Inflammatory macrophage treated with lipopolysaccharide for 1 hour (primary cell): Measurements from ENCODE around the gene CCDC80.
"Not testable (repeated sequence)": the region's sequence is repeated elsewhere in the genome, so short reads cannot be mapped to it uniquely, and the experiment has no call there.

Experiments used
- DNase-seq, 2 donors: peaks; one replicate each; pipeline ENCODE4 v3.0.0-alpha.2; 2020 to 2022

CCDC80 gene, protein sequence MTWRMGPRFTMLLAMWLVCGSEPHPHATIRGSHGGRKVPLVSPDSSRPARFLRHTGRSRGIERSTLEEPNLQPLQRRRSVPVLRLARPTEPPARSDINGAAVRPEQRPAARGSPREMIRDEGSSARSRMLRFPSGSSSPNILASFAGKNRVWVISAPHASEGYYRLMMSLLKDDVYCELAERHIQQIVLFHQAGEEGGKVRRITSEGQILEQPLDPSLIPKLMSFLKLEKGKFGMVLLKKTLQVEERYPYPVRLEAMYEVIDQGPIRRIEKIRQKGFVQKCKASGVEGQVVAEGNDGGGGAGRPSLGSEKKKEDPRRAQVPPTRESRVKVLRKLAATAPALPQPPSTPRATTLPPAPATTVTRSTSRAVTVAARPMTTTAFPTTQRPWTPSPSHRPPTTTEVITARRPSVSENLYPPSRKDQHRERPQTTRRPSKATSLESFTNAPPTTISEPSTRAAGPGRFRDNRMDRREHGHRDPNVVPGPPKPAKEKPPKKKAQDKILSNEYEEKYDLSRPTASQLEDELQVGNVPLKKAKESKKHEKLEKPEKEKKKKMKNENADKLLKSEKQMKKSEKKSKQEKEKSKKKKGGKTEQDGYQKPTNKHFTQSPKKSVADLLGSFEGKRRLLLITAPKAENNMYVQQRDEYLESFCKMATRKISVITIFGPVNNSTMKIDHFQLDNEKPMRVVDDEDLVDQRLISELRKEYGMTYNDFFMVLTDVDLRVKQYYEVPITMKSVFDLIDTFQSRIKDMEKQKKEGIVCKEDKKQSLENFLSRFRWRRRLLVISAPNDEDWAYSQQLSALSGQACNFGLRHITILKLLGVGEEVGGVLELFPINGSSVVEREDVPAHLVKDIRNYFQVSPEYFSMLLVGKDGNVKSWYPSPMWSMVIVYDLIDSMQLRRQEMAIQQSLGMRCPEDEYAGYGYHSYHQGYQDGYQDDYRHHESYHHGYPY

DNA sequence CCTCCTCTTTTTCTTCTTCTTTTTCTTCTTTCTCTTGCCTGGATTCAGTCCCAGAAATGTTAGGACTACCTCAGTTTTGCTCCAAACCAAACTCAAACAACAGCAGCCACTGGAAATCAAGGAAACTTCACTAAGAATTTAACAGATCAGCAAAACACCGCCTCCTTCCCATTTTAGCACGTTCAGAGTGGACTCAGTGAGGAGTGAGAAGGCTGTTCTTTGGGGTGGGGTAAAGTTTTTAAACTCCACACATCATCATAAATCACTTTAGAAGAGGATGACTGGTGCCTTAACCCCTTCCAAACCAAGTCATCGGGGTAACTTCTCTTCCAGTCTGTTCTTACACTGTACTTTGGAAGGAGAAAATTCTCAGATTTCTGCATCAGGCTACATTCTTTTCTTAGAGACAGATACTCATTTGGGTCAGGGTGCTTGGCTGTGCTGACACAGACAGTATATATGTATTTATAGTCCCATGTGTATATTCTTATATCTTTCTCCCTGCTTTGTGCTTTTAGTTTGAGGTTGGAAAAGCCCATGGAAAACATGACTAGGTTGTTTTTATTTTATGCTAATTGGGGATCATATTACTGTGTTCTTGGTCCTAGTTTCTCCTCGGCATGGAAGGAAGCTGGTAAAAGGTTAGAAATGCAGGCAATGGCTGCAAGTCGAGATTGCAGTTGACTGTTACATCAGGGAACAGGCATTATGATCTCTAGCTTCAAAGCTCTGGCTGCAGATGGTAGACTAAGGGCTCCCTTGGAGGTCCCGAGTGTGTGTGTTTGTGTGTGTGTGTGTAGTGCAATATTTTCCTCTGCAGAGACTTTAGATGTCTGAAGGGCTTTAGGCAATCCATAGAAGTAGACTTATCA, at the start of gene CCDC80:
TSS of gene CCDC80 (minus strand) at position 214 of the 872 bp plus-strand sequence. CDS start 1,238 bp downstream, outside the sequence.
- DNase-seq: peak in 1 of 2 donors; percentile 14

DNA sequence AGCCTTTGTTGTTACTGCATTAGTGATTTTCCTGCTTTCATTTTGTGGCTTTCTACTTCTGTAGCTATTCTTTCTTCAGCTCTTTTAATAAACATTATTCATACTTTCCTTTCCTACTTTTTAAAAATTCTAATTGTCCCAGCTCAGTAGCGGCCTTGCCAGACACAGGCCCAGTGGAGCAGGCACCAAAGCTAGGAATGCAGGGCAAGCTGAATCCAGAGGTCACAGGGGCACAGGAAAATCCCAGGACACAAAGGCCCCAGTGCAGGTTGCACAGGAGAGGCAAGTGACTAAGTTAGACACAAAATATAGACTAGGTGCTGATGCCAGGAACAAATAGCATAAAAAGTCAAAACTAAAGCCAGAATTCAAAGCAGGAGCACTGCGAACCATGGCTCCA, 49.0 kb upstream of the CCDC80 start:
- no peak for DNase-seq

DNA sequence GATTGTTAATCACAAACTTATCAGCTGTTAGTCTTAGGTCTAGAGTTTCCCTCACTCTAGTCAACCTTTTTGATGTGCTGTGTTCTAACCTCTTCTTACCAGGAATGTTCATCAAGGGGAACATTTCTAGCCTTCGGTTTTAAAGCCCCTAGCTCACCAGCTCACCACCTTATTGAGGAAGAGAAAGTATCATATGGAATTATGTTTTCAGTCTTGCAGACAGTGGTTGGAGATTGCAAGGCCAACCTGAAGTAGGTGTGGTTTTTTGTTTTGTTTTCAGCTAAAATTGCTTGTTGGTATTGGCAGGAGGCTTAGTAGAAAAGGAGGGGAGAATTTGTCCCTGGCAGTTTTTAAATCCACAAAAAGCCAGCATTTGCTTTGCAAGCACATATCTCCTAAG, 48.4 kb upstream of the CCDC80 start:
- no peak for DNase-seq

DNA sequence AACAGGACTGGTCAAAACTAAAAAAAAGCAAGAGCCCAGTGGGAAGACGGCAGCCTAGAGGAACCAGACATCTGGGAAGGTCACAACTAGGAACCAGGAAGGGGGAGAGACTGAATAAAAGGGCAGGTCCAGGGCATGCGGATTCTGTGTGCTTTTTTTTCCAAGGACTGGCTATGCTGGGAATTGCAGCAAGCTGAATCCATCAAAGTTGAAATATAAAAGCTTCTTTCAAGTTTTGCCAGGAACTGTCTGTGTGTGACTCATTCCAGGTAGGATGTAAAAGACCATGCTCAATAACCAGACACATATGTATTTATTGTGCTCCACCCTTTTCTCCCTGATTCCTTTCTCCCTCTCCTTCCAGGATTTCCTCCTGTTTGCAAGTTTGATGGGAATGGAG, 47.9 kb upstream of the CCDC80 start:
- no peak for DNase-seq

DNA sequence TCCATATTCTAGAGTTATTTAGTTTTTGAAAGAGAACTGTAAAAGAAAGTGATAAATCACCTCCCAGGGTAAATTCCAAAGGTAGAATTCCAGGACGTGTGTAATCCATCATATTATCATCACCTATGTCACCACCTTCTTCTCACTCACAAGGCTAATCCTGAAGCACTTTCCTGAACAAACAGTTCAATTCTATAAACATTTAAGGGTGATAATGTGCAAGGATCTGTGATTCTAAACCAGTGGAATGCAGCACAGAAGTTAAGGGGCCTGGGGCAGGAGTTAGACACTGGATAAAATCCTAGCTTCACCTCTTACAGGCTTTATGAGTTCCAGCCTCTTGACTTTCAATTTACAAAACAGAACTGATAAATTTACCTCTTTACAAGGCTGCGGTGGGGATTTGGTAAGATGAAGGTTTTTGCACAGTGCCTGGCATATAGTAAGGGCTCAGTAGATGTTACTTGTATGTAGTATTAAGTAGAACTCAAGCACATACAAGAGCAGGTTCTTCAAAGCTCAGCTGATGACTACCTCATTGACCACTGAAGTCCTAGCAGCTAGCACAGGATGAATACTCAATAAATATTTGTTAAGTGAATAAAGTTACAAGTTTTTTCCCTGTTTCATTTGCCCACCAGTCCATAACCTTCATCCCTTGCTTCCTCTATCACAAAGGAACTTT, 47.3 kb upstream of the CCDC80 start:
- no peak for DNase-seq

DNA sequence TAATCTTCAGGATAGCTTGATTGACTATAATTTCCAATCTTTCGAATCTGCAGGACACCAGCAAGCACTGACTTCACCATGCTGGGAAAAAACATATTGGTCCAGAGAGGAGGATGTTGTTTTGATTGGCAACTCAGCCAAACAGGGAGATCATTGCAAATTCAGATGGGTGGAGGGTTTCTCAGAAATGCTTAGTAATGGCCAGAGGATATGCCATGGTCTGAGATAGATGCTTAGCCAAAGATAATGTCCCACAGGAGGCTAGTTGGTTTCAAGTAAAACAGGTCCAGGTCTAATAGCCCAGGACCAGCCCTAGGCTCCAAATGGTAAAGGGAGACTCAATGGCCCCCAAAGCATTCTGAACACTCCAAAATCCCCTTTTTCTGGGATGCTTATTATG, 46.7 kb upstream of the CCDC80 start:
- DNase-seq: no peak

DNA sequence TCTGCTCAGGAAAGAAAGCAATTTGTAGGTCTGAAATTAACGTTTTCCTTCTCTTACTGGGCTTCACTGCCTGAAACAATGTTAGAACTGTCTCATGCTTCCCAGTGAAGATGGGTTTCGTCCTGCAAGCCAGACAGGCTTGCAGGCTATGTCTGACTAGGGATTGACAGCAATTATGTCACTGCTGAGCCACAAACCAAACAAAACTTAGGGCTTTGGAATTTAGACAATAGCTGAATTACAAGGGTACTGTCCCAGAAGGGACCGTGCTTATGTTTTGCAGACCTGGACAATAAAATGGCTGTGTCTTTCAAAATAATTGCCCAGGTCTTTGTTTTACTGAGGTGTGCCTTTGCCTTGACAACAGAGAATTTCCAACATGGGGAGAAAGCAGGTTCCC, 46.3 kb upstream of the CCDC80 start:
- no peak for DNase-seq

DNA sequence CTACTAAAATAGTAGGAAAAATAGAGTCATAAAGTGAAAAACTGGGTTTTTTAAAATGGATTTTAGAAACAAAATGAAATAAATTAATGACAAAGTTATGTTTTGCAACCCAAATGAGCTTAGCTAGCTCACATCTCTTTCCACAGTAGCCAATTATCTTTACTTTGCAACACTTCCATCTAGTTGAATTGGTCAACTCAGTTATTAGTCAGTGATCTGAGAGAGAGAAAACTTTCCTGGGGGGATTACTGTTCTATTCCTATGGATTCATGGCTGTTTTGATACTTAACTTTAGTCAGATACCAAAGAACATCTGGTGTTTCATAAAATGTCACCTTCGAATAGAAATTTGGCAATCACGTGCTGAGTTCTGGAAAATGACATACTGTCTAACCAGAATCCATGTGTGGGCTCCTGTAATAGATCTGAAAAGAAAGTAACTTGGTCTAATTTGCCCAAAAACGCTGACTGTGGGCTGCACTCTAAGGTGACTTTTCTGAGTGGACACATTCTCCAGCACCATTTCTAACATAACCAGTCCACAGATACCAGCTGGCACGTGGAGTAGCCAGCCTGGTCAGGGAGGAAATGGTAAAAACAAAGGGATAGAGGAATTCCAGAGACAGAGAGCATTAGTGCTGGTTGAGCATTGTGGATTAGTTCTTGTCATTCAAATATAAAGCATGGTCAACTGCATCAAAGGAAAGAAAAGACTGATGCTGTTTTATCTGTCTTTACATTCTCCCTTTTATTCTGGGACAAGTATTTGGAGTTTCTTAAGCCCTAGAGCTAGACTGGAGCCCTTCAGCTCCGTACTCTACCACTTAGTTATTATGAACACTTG, 45.2 kb upstream of the CCDC80 start:
- no peak for DNase-seq

DNA sequence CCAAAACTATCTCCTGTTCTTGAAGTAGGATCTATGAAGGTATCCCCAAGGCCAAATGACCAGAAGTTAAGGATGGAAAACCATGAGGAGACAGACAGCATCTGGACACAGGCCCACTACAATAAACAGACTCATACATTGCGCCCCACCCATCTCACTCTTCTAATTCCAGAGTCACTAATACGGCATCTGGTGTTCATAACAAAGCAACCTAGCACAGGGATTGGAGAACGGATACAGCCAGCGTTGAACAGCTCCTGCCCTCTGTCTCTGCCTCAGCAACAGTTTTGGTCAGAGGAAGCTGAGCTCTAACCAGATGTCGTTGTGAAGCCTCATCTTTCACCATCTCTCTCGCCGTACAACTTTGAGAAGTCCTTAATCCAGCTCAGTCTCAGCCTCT, 44.5 kb upstream of the CCDC80 start:
- DNase-seq: no peak

DNA sequence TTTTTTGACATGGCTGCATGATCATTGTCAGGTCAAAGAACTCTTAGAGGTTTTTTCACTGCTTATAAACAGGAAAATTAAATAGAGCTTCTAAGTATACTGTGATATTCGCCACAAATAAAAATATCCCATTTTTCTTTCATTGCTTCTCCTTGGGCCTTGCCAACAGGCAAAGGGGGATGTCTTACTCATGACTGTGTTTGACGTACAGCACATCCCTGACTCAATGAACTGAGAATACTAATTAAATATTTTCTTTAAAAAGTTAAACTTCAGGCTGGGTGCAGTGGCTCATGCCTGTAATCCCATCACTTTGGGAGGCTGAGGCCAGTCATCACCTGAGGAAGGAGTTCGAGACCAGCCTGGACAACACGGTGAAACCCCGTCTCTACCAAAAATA, 41.4 kb upstream of the CCDC80 start:
- no peak for DNase-seq

DNA sequence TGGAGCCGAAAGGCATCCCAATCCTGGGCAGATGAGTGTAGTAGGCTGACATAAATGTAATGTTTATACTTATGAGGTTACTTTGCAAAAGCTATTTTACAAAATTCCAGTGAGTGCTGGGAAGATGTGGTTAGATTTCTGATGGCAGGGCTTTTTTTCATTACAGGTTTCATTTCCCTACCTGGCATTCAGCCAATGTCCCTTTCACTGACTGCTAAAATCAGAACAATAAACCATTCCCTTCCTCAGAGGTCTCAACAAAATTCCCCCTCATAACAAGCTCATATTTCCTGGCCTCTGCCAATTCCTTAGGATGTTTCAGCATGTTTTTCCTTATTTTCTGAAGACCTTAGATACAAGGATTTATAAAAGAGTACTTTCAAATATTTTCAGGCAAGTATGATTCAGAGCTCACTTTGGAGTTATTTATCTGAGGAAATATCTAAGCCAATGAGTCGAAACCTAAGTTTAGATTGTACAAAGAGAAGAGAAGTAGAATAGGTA, 40.9 kb upstream of the CCDC80 start:
- no peak for DNase-seq

DNA sequence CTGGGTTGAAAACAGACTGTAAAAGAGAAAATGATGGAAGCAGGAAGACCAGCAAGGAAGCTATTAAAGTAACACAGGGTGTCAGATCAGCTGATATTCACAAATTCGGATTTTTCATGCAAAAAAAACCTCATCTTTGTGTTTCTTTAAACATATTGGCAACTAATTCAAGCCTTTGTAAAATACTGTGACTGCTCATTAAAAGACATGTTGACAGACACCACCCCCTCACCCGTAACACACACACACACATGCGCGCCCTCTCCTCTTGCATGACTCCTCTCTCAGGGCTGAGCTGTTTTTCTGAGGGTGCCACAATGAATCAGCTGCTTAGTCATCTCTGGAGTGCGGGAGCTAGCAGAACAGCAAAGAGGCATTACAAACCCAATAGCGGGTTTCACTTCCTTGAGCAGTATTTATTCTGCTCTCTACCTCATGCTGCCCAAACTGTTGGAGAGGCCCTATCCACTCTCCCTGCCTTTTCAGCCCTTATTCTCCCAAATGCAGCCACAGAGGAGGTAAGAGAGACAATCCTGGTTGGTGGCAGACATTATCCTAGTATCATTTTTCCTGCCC, 35.8 kb upstream of the CCDC80 start:
- DNase-seq: peak; percentile 92 to 96

DNA sequence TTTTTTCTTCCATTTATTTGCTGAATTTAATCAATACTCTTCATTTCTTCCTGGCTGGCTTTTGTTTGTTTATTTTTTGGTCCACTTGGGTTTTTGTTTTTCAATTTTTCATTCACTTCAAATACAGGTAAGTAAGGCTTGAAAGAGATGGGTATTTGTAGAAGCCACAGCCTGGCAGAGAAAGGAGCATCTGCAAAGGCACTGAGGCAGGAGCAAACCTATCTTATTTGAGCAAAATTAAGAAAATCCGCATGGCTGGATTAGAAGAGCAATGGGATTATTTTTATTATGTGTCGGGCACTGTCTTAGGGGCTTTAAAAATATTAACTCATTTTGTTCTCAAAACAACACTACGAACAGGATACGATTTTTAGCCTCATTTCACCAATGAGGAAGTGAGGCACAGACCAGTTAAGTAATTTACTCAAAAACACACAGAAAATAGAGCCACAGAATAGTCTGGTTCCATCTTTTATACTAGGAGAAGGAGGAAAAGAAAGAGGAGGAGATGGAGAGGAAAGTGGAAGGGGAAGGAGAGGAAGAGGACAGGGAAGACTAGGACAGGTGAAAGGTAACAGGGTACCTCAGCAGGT, 35.1 kb upstream of the CCDC80 start:
- peak in 1 of 2 donors; percentile 20 for DNase-seq

DNA sequence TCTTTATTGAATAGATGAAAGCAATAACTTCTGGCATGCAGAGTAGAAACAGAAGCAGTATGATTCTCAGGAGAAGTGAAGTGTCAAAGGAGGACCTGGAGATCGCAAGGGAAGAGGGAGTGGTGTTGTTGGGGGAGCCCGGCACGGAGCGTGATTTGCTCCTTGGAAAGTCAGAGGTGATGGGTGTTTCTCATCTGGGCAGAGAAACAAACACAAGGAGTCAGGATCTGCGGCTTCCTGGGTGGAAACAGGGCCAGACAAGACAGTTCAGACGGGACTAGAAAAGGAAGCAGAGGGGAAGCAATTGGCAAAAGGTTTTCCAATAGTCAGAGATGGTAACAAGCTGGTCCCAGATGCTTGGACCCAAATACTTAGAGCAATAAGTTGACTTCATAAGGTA, 34.4 kb upstream of the CCDC80 start:
- DNase-seq: no peak

DNA sequence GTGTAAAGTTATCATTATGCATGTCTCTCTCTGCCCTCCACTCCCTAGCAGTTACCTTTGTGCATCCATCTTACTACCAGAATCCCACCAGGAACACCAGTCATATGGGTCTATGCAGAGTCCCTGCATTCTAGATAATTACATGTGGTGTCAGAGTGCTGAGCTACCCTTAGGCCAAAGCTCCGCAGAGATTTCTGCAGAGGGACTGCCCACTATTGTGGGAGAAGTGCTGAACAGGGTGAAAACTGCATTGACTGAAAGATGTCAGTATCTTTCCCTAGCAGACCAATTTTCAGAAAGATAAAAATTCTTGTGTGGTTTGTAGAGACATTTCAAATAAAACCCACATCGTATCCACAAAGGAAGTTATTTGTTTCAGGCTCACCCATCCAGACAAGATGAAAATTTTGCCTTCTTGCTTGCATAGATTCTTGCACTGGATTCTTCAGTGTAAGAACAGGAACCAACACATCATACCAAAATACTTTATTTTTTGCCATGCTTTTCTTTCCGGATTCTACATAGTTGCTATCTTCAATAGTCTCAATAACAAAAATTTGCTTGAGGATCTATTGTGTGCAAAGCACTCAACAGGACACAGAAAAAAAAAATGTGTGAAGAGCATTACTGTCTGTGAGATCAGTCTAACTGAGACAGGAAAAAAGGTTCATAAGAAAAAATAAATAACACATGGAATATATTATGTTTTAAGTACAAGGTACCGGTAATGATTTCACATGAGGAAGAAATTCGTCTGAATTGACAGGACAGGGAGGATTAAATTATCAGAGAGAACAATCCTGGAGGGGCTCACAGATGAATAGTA, 32.0 kb upstream of the CCDC80 start:
- no peak for DNase-seq

DNA sequence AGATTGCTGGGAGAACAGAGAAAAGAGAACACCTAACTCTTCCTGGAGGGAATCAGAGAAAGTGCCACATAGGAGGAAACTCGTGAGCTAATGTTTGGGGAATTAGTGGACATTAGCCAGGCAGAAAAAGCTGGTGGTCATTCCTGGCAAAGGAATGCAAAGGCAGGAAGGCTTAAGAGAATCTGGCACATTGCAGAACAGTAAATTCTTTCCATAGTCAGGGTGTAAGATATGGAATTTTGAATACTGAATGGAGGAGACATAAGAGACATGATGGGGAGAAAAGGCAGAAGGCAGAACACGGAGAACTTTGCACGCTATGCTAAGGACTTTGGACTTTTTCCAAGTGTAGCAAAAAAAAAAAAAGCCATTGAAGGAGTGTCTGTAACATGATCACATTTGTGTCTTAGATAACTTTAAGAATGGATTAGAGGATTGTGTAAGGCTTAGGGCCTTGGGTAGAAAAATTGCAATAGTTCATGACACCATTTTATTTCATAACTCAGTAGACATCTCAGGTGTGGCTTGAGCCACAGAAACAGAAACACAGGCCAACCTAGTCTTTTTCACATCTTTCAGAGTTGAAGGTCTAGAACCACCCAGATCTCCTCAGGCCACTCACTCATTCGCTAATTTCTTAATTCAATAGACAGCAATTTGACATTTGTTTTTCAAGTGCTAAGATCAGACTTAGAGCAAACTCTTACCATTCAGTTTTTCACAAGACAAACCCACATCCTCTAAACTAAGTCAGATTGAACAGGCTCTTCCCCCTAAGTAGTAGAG, 31.2 kb upstream of the CCDC80 start:
- no peak for DNase-seq

DNA sequence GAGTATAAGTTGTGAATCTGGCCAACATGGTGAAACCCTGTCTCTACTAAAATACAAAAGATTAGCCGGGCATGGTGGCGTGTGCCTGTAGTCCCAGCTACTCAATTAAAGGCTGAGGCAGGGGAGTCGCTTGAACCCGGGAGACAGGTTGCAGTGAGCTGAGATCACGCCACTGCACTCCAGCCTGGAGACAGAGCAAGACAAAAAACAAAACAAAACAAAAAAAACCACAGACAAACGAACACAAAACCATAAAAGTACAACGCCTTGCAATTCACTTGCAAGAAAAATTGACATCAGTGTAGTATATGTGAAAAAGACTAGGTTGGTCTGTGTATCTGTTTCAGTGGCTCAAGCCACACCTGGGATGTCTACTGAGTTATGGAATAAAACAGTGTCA, 29.9 kb upstream of the CCDC80 start:
- no peak for DNase-seq

DNA sequence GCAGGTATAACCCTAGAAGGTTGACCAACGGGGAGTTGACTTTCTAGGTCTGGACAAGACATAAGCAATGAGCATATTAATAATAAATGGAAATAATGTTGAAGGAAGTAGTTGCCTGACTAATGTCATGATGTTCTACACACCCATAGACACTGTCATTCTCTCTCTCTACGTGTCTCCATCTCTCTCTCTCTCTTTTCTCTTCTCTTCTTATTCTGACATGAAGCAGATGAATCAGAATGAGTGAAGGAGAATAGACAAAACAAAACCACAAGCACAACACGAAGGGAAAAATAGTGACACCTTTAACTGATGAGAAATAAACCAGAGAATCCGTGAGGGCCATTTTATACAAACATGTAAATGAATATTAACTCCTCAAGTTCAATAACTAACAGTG, 26.7 kb upstream of the CCDC80 start:
- no peak for DNase-seq

DNA sequence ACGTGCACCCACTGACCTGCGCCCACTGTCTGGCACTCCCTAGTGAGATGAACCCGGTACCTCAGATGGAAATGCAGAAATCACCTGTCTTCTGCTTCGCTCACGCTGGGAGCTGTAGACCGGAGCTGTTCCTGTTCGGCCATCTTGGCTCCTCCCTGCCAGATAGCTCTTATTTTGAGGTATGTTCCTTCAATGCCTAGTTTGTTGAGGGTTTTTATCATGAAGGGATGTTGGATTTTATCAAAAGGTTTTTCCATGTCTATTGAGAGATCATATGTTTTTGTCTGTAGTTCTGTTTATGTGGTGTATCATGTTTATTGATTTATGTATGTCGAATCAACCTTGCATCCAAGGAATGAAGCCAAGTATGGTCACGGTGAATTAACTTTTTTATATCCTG, 24.1 kb upstream of the CCDC80 start:
- DNase-seq: not testable (repeated sequence)
